Spleen (tissue), 7 donors: Measurements from ENCODE around the gene EPHA3.

ENCODE experiments used
- CTCF ChIP-seq, 11 experiments: fragments of 200-600 bp in 7 of 11; fragments of 450-650 bp in 4 of 11; sonication (generic) in 4 of 11; IDR thresholded peaks in 8 of 11; conservative IDR thresholded peaks in 3 of 11; 1 replicate in 7 of 11; 2 replicates in 4 of 11; pipeline versions ENCODE4 v1.4.0 to v1.8.0; 2016 to 2021; ENCODE audit warnings: antibody characterized with exemption in 11 of 11, inconsistent platforms in 4 of 11, mild to moderate bottlenecking in 1 of 11
- POLR2A ChIP-seq, 3 donors: fragments of 450-650 bp; IDR thresholded peaks; one replicate each; pipeline ENCODE4 v1.5.1; 2017; ENCODE audit warnings: antibody characterized with exemption in 3 of 3, mild to moderate bottlenecking in 1 of 3
- donor health status: DM: no; HTN: no; CAD: no; lungs with moderate emphysema.
- donor health status: DM: no; HTN: no; CAD: no.
- donor health status: DM: no; HTN: no; CAD: no.

- TF ChIP-seq CTCF (IDR thresholded peaks at IDR 0.05 in 8 of 11, conservative IDR thresholded peaks at IDR 0.05 in 3 of 11) (no peak), POLR2A (IDR thresholded peaks at IDR 0.05) (no peak)
Observed at GRCh38 chr3:89455240-89455639, 347.8 kb downstream of the EPHA3 start.
